GM23338 (cell line): ENCODE measurements around the gene TRIM58.

Experiments used
- CTCF ChIP-seq, 2 experiments: fragments of 200-600 bp in 1 of 2; sonication (generic) in 1 of 2; conservative IDR thresholded peaks; 2 replicates each; pipeline versions ENCODE4 v1.5.1 to v1.6.1; 2016 to 2017; ENCODE audit warnings: antibody characterized with exemption in 2 of 2, low read depth in 2 of 2, mild to moderate bottlenecking in 2 of 2, moderate library complexity in 1 of 2
- EZH2 ChIP-seq: fragments of 200-600 bp; sonication (generic); IDR thresholded peaks from one replicate; pipeline ENCODE4 v1.8.0; 2017; ENCODE audit warnings: antibody characterized with exemption, mild to moderate bottlenecking, low read depth; ENCODE audit not compliant: unreplicated experiment
- EZH2phosphoT487 ChIP-seq: fragments of 200-600 bp; sonication (generic); IDR thresholded peaks from one replicate; pipeline ENCODE4 v1.8.1; 2018; ENCODE audit warnings: antibody characterized with exemption; ENCODE audit not compliant: unreplicated experiment
- JUNB ChIP-seq: IDR thresholded peaks from one replicate; pipeline ENCODE4 v1.6.1; 2016; ENCODE audit warnings: antibody characterized with exemption; ENCODE audit not compliant: unreplicated experiment
- NANOG ChIP-seq: IDR thresholded peaks from 2 replicates; pipeline ENCODE4 v1.6.1; 2016; ENCODE audit warnings: antibody characterized with exemption, borderline replicate concordance
- POLR2AphosphoS5 ChIP-seq: IDR thresholded peaks from 2 replicates; pipeline ENCODE4 v1.6.1; 2016; ENCODE audit warnings: antibody characterized with exemption, low read depth
- REST ChIP-seq: IDR thresholded peaks from one replicate; pipeline ENCODE4 v1.6.1; 2018; ENCODE audit warnings: antibody characterized with exemption; ENCODE audit not compliant: unreplicated experiment
- ZNF114 ChIP-seq: fragments of 250-450 bp; sonication (Bioruptor Pico); IDR thresholded peaks from 2 replicates; pipeline ENCODE4 v1.5.0; 2020; ENCODE audit warnings: mild to moderate bottlenecking, moderate library complexity
- TF ChIP-seq, protein P1 (sequence below): fragments of 250-450 bp; sonication (Bioruptor Pico); IDR thresholded peaks from 2 replicates; pipeline ENCODE4 v1.5.0; 2020; ENCODE audit warnings: mild to moderate bottlenecking, moderate library complexity
- TF ChIP-seq, protein P2 (sequence below): IDR thresholded peaks from 2 replicates; pipeline ENCODE4 v1.6.1; 2016; ENCODE audit warnings: antibody characterized with exemption

DNA sequence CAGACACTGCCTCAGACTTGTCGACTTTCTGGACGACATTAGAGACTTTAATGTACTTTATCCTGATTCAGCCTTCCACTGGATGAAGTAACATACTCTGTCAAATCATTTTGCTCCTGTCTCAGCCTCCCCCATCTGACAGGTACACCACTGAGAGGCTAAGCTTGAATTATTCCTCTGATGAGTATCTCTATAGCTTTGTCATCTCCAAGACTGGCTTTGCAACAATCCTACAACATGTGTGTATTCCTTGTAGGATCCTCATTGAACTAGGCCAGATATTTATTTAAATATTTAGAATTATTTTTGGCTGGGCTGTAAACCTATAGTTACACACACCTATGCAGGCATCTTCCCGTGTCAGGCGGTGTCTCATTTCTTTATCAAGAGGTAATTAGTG is 1.1 kb upstream of the TRIM58 start:
- TF ChIP-seq CTCF (conservative IDR thresholded peaks at IDR 0.05; ENCODE audit: low read depth in 2 of 2): no peak
- no peak for TF ChIP-seq POLR2AphosphoS5
- no peak for TF ChIP-seq EZH2
- TF ChIP-seq, protein P1, sequence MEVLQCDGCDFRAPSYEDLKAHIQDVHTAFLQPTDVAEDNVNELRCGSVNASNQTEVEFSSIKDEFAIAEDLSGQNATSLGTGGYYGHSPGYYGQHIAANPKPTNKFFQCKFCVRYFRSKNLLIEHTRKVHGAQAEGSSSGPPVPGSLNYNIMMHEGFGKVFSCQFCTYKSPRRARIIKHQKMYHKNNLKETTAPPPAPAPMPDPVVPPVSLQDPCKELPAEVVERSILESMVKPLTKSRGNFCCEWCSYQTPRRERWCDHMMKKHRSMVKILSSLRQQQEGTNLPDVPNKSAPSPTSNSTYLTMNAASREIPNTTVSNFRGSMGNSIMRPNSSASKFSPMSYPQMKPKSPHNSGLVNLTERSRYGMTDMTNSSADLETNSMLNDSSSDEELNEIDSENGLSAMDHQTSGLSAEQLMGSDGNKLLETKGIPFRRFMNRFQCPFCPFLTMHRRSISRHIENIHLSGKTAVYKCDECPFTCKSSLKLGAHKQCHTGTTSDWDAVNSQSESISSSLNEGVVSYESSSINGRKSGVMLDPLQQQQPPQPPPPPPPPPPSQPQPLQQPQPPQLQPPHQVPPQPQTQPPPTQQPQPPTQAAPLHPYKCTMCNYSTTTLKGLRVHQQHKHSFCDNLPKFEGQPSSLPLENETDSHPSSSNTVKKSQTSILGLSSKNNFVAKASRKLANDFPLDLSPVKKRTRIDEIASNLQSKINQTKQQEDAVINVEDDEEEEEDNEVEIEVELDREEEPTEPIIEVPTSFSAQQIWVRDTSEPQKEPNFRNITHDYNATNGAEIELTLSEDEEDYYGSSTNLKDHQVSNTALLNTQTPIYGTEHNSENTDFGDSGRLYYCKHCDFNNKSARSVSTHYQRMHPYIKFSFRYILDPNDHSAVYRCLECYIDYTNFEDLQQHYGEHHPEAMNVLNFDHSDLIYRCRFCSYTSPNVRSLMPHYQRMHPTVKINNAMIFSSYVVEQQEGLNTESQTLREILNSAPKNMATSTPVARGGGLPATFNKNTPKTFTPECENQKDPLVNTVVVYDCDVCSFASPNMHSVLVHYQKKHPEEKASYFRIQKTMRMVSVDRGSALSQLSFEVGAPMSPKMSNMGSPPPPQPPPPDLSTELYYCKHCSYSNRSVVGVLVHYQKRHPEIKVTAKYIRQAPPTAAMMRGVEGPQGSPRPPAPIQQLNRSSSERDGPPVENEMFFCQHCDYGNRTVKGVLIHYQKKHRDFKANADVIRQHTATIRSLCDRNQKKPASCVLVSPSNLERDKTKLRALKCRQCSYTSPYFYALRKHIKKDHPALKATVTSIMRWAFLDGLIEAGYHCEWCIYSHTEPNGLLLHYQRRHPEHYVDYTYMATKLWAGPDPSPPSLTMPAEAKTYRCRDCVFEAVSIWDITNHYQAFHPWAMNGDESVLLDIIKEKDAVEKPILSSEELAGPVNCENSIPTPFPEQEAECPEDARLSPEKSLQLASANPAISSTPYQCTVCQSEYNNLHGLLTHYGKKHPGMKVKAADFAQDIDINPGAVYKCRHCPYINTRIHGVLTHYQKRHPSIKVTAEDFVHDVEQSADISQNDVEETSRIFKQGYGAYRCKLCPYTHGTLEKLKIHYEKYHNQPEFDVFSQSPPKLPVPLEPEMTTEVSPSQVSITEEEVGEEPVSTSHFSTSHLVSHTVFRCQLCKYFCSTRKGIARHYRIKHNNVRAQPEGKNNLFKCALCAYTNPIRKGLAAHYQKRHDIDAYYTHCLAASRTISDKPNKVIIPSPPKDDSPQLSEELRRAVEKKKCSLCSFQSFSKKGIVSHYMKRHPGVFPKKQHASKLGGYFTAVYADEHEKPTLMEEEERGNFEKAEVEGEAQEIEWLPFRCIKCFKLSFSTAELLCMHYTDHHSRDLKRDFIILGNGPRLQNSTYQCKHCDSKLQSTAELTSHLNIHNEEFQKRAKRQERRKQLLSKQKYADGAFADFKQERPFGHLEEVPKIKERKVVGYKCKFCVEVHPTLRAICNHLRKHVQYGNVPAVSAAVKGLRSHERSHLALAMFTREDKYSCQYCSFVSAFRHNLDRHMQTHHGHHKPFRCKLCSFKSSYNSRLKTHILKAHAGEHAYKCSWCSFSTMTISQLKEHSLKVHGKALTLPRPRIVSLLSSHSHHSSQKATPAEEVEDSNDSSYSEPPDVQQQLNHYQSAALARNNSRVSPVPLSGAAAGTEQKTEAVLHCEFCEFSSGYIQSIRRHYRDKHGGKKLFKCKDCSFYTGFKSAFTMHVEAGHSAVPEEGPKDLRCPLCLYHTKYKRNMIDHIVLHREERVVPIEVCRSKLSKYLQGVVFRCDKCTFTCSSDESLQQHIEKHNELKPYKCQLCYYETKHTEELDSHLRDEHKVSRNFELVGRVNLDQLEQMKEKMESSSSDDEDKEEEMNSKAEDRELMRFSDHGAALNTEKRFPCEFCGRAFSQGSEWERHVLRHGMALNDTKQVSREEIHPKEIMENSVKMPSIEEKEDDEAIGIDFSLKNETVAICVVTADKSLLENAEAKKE (CRISPR knock-in tag): no peak
- no peak for TF ChIP-seq ZNF114 (CRISPR knock-in tag)
- no peak for TF ChIP-seq JUNB
- no peak for TF ChIP-seq EZH2phosphoT487
- no peak for TF ChIP-seq REST
- TF ChIP-seq, protein P2, sequence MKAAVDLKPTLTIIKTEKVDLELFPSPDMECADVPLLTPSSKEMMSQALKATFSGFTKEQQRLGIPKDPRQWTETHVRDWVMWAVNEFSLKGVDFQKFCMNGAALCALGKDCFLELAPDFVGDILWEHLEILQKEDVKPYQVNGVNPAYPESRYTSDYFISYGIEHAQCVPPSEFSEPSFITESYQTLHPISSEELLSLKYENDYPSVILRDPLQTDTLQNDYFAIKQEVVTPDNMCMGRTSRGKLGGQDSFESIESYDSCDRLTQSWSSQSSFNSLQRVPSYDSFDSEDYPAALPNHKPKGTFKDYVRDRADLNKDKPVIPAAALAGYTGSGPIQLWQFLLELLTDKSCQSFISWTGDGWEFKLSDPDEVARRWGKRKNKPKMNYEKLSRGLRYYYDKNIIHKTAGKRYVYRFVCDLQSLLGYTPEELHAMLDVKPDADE: no peak
- no peak for TF ChIP-seq NANOG
